Fibroblast of mammary gland (primary cell): ENCODE data around the gene TULP4.

ENCODE experiments used
- DNase-seq: peaks from one replicate; pipeline ENCODE4 v3.0.0-alpha.2; 2010; ENCODE audit warnings: low read depth
- H3K4me3 ChIP-seq: 2 replicates; pipeline ENCODE4 v1.5.1; 2011; ENCODE audit warnings: low read depth, mild to moderate bottlenecking, low read length, moderate library complexity; ENCODE audit not compliant: control insufficient read depth
- CTCF ChIP-seq: conservative IDR thresholded peaks from 2 replicates; pipeline ENCODE4 v1.5.1; 2011; ENCODE audit warnings: low read depth, low read length, inconsistent platforms; ENCODE audit not compliant: control insufficient read depth, insufficient read depth

The TULP4 gene

GRCh38 chr6:158270389-158271127, 41.7 kb upstream of the TULP4 start:
- H3K4me3 ChIP-seq: no peak overlapping the region
- TF ChIP-seq CTCF: no peak
- DNase-seq: no peak

GRCh38 chr6:158272324-158272723, 39.9 kb upstream of the TULP4 start:
- TF ChIP-seq CTCF: no peak
- no peak for DNase-seq
- no peak overlapping the region for H3K4me3 ChIP-seq

GRCh38 chr6:158278004-158278403, 34.3 kb upstream of the TULP4 start:
- TF ChIP-seq CTCF: no peak
- H3K4me3 ChIP-seq: no peak overlapping the region
- DNase-seq: no peak

GRCh38 chr6:158279615-158280014, 32.6 kb upstream of the TULP4 start:
- H3K4me3 ChIP-seq: no peak overlapping the region
- no peak for DNase-seq
- TF ChIP-seq CTCF: no peak

GRCh38 chr6:158283304-158283980, 28.8 kb upstream of the TULP4 start:
- peak; percentile 9 for DNase-seq
- H3K4me3 ChIP-seq: no peak overlapping the region

More at GRCh38 chr6:158283304-158283980, 28.8 kb upstream of the TULP4 start:
- TF ChIP-seq CTCF: no peak
